HCEC 1CT (cell line): ENCODE results near the gene ASIC1.

Experiments used
- DNase-seq: peaks from one replicate; pipeline ENCODE4 v3.0.0-alpha.2; 2017

The ASIC1 gene

GRCh38 chr12:50110762-50111351, 53.5 kb downstream of the ASIC1 start:
- DNase-seq: no peak

GRCh38 chr12:50111395-50111692, 53.9 kb downstream of the ASIC1 start:
- DNase-seq: no peak

GRCh38 chr12:50111693-50112455, 54.5 kb downstream of the ASIC1 start, which contains the start of gene COX14:
COX14 (plus strand) TSS chr12:50112236; CDS start chr12:50120044, 7,808 bp downstream.
- DNase-seq: peak; percentile 100

GRCh38 chr12:50112456-50113218, 55.2 kb downstream of the ASIC1 start:
- DNase-seq: peak; percentile 53

GRCh38 chr12:50117057-50117622, 59.7 kb downstream of the ASIC1 start:
- no peak for DNase-seq

- no peak for DNase-seq
Observed at GRCh38 chr12:50119387-50119786, 62.0 kb downstream of the ASIC1 start.

GRCh38 chr12:50120521-50120920, 63.1 kb downstream of the ASIC1 start:
- DNase-seq: no peak

GRCh38 chr12:50120953-50121352, 63.6 kb downstream of the ASIC1 start:
- DNase-seq: no peak

GRCh38 chr12:50121641-50122040, 64.2 kb downstream of the ASIC1 start:
- no peak for DNase-seq

GRCh38 chr12:50123203-50123602, 65.8 kb downstream of the ASIC1 start:
- DNase-seq: no peak

- no peak for DNase-seq
Observed at GRCh38 chr12:50127546-50127945, 70.2 kb downstream of the ASIC1 start.

- DNase-seq: no peak
Observed at GRCh38 chr12:50129290-50129689, 71.9 kb downstream of the ASIC1 start.

- DNase-seq: peak; percentile 56
Observed at GRCh38 chr12:50132505-50133135, 75.2 kb downstream of the ASIC1 start.
